Thyroid gland (tissue), 4 donors: ENCODE data around the gene DNASE2.

Experiments
- POLR2A ChIP-seq, 2 donors: fragments of 450-650 bp; IDR thresholded peaks; one replicate each; pipeline ENCODE4 v1.6.1; 2017; ENCODE audit warnings: antibody characterized with exemption in 2 of 2, mild to moderate bottlenecking in 2 of 2, moderate library complexity in 1 of 2
- TF ChIP-seq, protein P1 (sequence below), 6 experiments: fragments of 200-600 bp in 3 of 6; fragments of 450-650 bp in 3 of 6; sonication (generic) in 3 of 6; IDR thresholded peaks; one replicate each; pipeline ENCODE4 v1.5.1; 2016 to 2019; ENCODE audit warnings: antibody characterized with exemption in 6 of 6, mild to moderate bottlenecking in 2 of 6, inconsistent platforms in 1 of 6, moderate library complexity in 1 of 6

DNA sequence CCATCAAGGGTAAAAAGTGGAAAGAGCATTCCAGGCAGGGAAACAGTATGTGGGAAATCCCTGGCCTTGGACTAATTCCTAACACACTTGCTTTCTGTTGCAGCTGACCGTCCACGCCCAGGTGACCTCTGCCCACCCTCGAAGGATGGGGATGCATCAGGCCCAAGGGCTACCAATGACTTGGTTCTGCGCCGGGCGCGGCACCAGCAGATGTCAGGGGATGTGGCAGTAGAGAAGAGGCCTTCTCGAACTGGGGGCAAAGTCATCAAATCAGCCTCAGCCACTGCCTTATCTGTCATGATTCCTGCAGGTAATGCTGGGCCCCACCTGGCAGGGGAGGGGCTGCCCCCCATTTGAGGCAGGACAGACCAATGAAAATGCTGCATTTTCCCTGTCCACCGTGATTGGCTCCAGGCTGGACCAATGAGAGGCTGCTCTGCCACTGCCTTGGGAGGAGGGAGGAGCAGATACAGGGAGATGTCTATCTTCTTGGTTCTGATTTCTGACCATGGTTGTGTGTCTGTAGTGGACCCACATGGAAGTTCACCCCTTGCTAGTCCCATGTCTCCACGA is 12.6 kb downstream of the DNASE2 start:
- TF ChIP-seq POLR2A (IDR thresholded peaks at IDR 0.05) = no peak
- TF ChIP-seq, protein P1, sequence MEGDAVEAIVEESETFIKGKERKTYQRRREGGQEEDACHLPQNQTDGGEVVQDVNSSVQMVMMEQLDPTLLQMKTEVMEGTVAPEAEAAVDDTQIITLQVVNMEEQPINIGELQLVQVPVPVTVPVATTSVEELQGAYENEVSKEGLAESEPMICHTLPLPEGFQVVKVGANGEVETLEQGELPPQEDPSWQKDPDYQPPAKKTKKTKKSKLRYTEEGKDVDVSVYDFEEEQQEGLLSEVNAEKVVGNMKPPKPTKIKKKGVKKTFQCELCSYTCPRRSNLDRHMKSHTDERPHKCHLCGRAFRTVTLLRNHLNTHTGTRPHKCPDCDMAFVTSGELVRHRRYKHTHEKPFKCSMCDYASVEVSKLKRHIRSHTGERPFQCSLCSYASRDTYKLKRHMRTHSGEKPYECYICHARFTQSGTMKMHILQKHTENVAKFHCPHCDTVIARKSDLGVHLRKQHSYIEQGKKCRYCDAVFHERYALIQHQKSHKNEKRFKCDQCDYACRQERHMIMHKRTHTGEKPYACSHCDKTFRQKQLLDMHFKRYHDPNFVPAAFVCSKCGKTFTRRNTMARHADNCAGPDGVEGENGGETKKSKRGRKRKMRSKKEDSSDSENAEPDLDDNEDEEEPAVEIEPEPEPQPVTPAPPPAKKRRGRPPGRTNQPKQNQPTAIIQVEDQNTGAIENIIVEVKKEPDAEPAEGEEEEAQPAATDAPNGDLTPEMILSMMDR (IDR thresholded peaks at IDR 0.05) = no peak
